DLD1 (cell line): ENCODE measurements around the gene TYMS.

Experiments used
- in situ Hi-C: cut with HindIII; loops from 2 replicates; pipeline ENCODE4 v1.10.0; 2017; ENCODE audit warnings: low sequenced_read_pairs

TYMS gene

GRCh38 chr18:710418-711300 lies 53.2 kb downstream of the TYMS start:
- in situ Hi-C loops: no loop called here

GRCh38 chr18:711310-711656 lies 53.8 kb downstream of the TYMS start:
- in situ Hi-C loops: no loop called here

- in situ Hi-C loops: no loop called here
These were observed 54.4 kb downstream of the TYMS start for GRCh38 chr18:711657-712400.

GRCh38 chr18:712401-713134 lies 55.1 kb downstream of the TYMS start, which contains the start of gene ENOSF1:
Gene ENOSF1 (minus strand): TSS chr18:712630. CDS start chr18:712587, 43 bp downstream.
- in situ Hi-C loops: no loop called here

GRCh38 chr18:713135-713490 lies 55.7 kb downstream of the TYMS start:
- in situ Hi-C loops: no loop called here

- in situ Hi-C loops: no loop called here
These were observed 58.2 kb downstream of the TYMS start for GRCh38 chr18:715626-716025.

GRCh38 chr18:717003-717402 lies 59.5 kb downstream of the TYMS start:
- in situ Hi-C loops: no loop called here
